PC-3 (cell line): ENCODE measurements around the gene C22orf15. TPM values are rescaled to one million over a fixed set of nuclear protein-coding genes. Genes with fewer than 3 reads are reported as not detected.

ENCODE experiments used
- ATAC-seq: fragments of 200-7000 bp; cut with Tn5 transposase; 2 replicates; pipeline ENCODE4 v1.9.1; 2020; ENCODE audit warnings: mild to moderate bottlenecking, moderate library complexity
- BruUV-seq: library from RNA; stranded (reverse); fragments of 400-500 nt; replicated peaks from 2 replicates; lab custom pipeline; 2021; lab: Mats Ljungman, UMichigan
- CTCF ChIA-PET: fragments of 300-600 bp; sonication (Branson Sonifier 250); formaldehyde crosslinking; loops from one replicate; lab custom pipeline; 2022; ENCODE audit warnings: antibody characterized with exemption; lab: Charles Lee
- POLR2A ChIA-PET: fragments of 300-600 bp; sonication (Branson Sonifier 250); formaldehyde crosslinking; loops from one replicate; lab custom pipeline; 2022; ENCODE audit warnings: antibody characterized with exemption; ENCODE audit not compliant: unreplicated experiment; lab: Charles Lee
- DNase-seq: peaks from one replicate; pipeline ENCODE4 v3.0.0-alpha.2; 2015
- H2AFZ ChIP-seq: fragments of 300-600 bp; sonication (generic); 2 replicates; pipeline ENCODE4 v1.6.0; 2016; ENCODE audit warnings: antibody characterized with exemption, low read length
- H3F3A ChIP-seq: fragments of 300-600 bp; sonication (generic); one replicate; pipeline ENCODE4 v1.6.0; 2017; ENCODE audit warnings: antibody characterized with exemption, low read length, control low read depth, mild to moderate bottlenecking; ENCODE audit not compliant: unreplicated experiment
- H3K27ac ChIP-seq: fragments of 300-600 bp; sonication (generic); 2 replicates; pipeline ENCODE4 v1.5.1; 2016; ENCODE audit warnings: mild to moderate bottlenecking, low read length
- H3K27me3 ChIP-seq: fragments of 300-600 bp; sonication (generic); 2 replicates; pipeline ENCODE4 v1.6.1; 2016; ENCODE audit warnings: low read length, mixed read lengths
- H3K36me3 ChIP-seq: fragments of 300-600 bp; sonication (generic); 2 replicates; pipeline ENCODE4 v1.6.1; 2016; ENCODE audit warnings: low read depth, mixed run types, low read length, mixed read lengths
- H3K4me1 ChIP-seq: fragments of 300-600 bp; sonication (generic); 2 replicates; pipeline ENCODE4 v1.5.1; 2016; ENCODE audit warnings: low read length; ENCODE audit not compliant: insufficient read depth
- H3K4me2 ChIP-seq: fragments of 300-600 bp; sonication (generic); 2 replicates; pipeline ENCODE4 v1.6.0; 2016; ENCODE audit warnings: low read length
- H3K4me3 ChIP-seq: fragments of 300-600 bp; sonication (generic); 2 replicates; pipeline ENCODE4 v1.5.1; 2016; ENCODE audit warnings: mild to moderate bottlenecking, low read length, mixed read lengths
- H3K79me2 ChIP-seq: fragments of 300-600 bp; sonication (generic); 2 replicates; pipeline ENCODE4 v1.6.1; 2017; ENCODE audit warnings: low read length, mixed read lengths
- H3K9ac ChIP-seq: fragments of 300-600 bp; sonication (generic); 2 replicates; pipeline ENCODE4 v1.6.0; 2016; ENCODE audit warnings: mild to moderate bottlenecking, low read length
- H3K9me2 ChIP-seq: fragments of 300-600 bp; sonication (generic); replicated peaks from 2 replicates; pipeline ENCODE4 v1.6.1; 2016; ENCODE audit warnings: mixed run types, low read length, mixed read lengths
- H3K9me3 ChIP-seq: fragments of 300-600 bp; sonication (generic); 2 replicates; pipeline ENCODE4 v1.6.1; 2016; ENCODE audit warnings: low read length, mixed read lengths
- H4K20me1 ChIP-seq: fragments of 300-600 bp; sonication (generic); 2 replicates; pipeline ENCODE4 v1.6.1; 2016; ENCODE audit warnings: low read length, mixed read lengths
- EZH2 ChIP-seq: fragments of 300-600 bp; sonication (generic); IDR thresholded peaks from one replicate; pipeline ENCODE4 v1.6.1; 2017; ENCODE audit warnings: antibody characterized with exemption, mild to moderate bottlenecking, low read length; ENCODE audit not compliant: unreplicated experiment
- EZH2phosphoT487 ChIP-seq: fragments of 300-600 bp; sonication (generic); IDR thresholded peaks from 2 replicates; pipeline ENCODE4 v1.6.1; 2018; ENCODE audit warnings: mild to moderate bottlenecking, antibody characterized with exemption, low read length, borderline replicate concordance
- intact Hi-C: fragments of 100-400 bp; cut with micrococcal nuclease; formaldehyde crosslinking; loops from 2 replicates; pipeline ENCODE4 v1.9.0; 2023
- total RNA-seq: library from RNA; depleted of rRNA; stranded (reverse); fragments of >200 nt; gene quantifications from 2 replicates; pipeline ENCODE4 v1.2.3, GENCODE V29; 2014
- TF ChIP-seq, protein P1 (sequence below): fragments of 300-600 bp; sonication (generic); conservative IDR thresholded peaks from 2 replicates; pipeline ENCODE4 v1.5.1; 2017; ENCODE audit warnings: antibody characterized with exemption, low read depth, mild to moderate bottlenecking, low read length

C22orf15 gene
- total RNA-seq, 1 experiment from 2014 or later, result not detected

DNA sequence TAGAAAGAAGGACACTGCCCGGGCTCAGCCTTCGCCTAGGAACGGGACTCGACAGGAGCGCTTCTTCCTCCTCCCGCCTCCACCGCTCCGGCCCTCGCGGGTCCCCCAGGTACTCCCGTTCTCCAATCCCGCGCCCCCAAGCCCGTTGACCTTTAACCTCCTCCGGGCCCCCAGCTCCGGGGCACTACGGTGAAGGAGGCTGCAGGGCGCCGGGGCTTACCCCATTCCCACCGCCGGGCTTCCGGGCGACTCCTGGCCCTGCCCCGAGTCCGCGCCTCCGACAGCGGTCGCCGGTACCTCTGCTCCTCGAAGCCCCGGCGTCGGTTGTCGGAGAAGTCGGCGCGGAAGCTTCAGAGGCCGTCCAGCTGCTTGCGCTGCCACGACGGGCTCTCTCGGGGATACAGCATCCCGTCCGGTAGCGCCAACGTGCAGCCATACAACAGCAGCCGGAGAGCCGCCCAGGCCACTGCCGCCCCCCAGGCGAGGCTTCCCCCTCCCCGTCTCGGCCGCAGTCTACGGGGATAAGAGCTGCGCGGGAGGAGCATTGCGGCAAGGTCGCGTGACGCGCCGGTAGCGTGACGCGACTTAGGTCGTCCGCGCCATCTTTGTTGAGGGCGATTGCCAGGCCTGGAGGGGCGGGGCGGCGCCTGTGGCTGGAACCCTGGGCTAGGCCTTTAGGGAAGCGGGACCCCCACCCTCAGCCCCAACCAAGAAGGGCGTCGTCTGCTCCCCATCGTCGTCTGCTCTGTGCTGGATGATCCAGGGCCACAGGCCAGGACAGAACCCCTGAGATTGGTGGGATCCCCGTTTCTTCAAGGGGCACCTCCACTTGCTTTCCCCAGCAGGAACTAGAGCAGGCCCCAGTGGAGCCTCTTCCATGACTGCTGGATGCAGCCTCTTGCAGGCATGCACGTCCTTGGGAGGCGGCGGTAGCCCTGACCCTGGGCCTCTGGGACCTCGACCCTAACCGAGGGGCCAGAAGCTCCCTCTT is 45.7 kb upstream of the C22orf15 start:
- H4K20me1 ChIP-seq, result no peaks in the 10 kb centered on the region
- no peaks in the 10 kb centered on the region for H3K9me3 ChIP-seq
- H3K9ac ChIP-seq, result peak overlapping the region; percentile 87
- H3K4me3 ChIP-seq, result peak overlapping the region; percentile 88
- H3K4me2 ChIP-seq, result peak overlapping the region; percentile 91
- H3F3A ChIP-seq, result no peaks in the 10 kb centered on the region
- POLR2A ChIA-PET, result no interaction called here
- H3K9me2 ChIP-seq, result no peaks in the 10 kb centered on the region
- no peaks in the 10 kb centered on the region for H3K27me3 ChIP-seq
- peak overlapping the region; percentile 96 for H2AFZ ChIP-seq
- H3K4me1 ChIP-seq, result no peaks in the 10 kb centered on the region; the same call in 1 of the 2 replicates
- no peaks in the 10 kb centered on the region for H3K36me3 ChIP-seq
- DNase-seq (peak; percentile 76), ATAC-seq (peak; percentile 94)
- no peak overlapping the region for H3K27ac ChIP-seq
- TF ChIP-seq EZH2phosphoT487 (no peak), EZH2 (no peak)
- TF ChIP-seq, protein P1, sequence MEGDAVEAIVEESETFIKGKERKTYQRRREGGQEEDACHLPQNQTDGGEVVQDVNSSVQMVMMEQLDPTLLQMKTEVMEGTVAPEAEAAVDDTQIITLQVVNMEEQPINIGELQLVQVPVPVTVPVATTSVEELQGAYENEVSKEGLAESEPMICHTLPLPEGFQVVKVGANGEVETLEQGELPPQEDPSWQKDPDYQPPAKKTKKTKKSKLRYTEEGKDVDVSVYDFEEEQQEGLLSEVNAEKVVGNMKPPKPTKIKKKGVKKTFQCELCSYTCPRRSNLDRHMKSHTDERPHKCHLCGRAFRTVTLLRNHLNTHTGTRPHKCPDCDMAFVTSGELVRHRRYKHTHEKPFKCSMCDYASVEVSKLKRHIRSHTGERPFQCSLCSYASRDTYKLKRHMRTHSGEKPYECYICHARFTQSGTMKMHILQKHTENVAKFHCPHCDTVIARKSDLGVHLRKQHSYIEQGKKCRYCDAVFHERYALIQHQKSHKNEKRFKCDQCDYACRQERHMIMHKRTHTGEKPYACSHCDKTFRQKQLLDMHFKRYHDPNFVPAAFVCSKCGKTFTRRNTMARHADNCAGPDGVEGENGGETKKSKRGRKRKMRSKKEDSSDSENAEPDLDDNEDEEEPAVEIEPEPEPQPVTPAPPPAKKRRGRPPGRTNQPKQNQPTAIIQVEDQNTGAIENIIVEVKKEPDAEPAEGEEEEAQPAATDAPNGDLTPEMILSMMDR, result no peak
- intact Hi-C loops, result no loop called here
- peaks cover 14% of the 10 kb centered on the region for H3K79me2 ChIP-seq
- TSS peak; percentile 55 for BruUV-seq
- CTCF ChIA-PET, result no interaction called here

DNA sequence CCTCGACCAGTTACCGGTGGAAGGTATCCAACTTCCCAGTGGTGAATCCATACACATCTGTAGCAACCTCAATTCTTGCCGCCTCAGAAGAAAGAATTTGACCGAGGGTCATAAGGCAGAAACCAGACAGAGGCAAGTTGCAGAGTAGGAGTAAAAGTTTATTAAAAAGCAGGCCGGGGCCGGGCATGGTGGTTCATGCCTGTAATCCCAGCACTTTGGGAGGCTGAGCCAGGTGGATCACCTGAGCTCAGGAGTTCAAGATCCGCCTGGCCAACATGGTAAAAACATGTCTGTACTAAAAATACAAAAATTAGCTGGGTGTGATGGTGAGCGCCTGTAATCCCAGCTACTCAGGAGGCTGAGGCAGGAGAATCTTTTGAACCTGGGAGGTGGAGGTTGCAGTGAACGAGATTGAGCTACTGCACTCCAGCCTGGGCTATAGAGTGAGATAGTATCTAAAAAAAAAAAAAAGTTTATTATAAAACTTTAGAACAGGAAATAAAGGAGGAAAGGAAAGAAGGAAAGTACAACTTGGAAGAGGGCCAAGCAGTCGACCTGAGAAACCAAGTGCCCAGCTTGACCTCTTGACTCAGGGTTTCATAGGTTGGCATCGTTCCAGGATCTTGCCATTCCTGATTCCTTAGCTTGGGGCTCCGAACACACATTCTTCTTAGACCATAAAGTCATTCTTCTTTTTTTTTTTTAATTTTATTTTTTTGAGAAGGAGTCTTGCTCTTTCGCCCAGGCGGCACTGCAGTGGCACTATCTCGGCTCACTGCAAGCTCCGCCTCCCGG is 44.2 kb upstream of the C22orf15 start:
- Histone ChIP-seq H3K4me3 (no peak overlapping the region), H3K36me3 (no peaks in the 10 kb centered on the region), H3K9me2 (no peaks in the 10 kb centered on the region), H3K4me2 (no peak overlapping the region), H4K20me1 (no peaks in the 10 kb centered on the region), H3K27me3 (no peaks in the 10 kb centered on the region), H3F3A (no peaks in the 10 kb centered on the region), H3K27ac (no peak overlapping the region), H3K79me2 (peaks cover 14% of the 10 kb centered on the region), H3K9me3 (no peaks in the 10 kb centered on the region), H2AFZ (no peak overlapping the region), H3K9ac (no peak overlapping the region), H3K4me1 (no peaks in the 10 kb centered on the region; the same call in 1 of the 2 replicates)
- POLR2A ChIA-PET, result no interaction called here
- no TSS peak for BruUV-seq
- TF ChIP-seq EZH2phosphoT487 (no peak), EZH2 (no peak)
- TF ChIP-seq, protein P1, result no peak
- CTCF ChIA-PET, result no interaction called here
- DNase-seq, result no peak
- intact Hi-C loops, result no loop called here
- ATAC-seq, result no peak
